NCI-H1105 (cell line): ENCODE results near the gene ADGRA1.

Source experiments
- DNase-seq: peaks from one replicate; lab custom pipeline; 2025; lab: John Stamatoyannopoulos, UW

ADGRA1 gene

DNA sequence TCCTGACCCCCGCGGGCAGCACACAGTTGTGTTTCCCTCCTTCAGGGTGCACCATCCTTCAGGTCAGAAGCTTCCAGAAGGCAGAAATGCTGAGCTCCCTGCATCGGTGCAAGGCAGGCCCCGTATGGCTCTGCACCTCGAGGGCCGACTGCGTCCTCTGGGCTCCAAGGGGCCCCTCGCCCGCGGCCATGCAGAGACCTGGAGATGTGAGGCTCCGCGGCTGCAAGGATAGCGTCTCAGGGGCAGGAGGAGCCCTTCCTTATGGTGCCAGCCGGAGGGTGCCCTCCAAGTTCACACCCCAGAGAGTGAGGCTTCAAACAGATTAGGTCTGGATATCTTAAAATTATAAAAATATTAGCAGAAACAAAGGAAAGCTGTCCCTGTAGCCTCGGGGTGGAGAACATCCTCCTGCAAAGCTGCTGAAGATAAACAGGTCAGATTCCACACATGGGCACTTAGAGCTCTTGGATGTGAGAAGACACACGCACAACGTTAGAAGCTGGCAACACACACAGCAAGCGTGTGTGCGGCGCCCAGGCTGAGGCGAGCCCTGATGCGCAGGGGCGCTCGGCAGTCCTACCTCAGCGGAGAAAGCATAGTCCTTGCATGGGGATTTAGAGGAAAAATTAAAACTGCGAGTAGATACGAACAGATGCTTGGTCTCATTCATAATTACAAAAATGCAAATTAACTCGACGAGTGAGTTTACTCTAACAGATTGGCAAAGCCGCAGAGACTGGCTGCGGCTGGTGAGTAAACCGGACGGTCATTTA is 92.7 kb downstream of the ADGRA1 start:
- DNase-seq, result no peak

DNA sequence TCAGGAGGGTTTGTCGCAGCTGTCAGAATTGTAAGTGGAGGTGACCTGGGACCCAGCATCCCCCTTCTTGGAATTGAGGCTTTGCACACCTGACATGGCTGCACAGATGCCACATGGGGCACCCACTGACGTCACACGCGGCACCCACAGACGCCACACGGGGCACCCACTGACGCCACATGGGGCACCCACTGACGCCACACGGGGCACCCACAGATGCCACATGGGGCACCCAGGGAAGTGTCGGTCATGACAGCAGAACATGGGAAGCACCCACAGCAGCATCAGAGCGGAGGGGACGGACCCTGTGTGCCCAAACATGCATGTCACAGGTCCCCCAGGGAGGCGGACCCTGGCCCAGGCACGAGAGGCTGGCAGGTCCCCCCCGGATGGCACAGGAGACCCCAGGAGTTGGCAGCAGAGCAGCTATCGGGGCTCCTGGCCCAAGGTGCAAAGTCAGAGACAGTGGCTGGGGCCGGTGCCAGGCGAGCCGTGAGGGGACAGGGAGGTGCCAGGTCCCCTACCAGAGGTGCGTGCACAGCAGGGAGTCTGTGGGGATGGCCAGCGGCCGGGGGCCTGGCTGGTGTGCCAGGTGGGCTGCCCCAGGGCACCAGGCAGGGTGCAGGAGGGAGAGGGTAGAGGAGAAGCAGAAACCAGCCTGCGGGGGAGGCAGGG is 93.4 kb downstream of the ADGRA1 start:
- no peak for DNase-seq
